Measurements from ENCODE around the gene ZNF578. TPM values are rescaled to one million over a fixed set of nuclear protein-coding genes. Genes with fewer than 3 reads are reported as not detected.

The ZNF578 gene
- total and polyA plus RNA-seq, 2 of the 4 experiments (the other 2 are of a cell fraction): 1.4 to 4.1 TPM

GRCh38 chr19:52473655-52474350 lies 20.4 kb downstream of the ZNF578 start:
- in situ Hi-C loops (cut with MboI; ENCODE audit: low sequenced_read_pairs): no loop called here
- DNase-seq (no peak), ATAC-seq (ENCODE audit: low read depth) (no peak)
- H2BK120ac ChIP-seq (ENCODE audit: low read depth, low read length): no peak overlapping the region
- intact Hi-C loops (cut with micrococcal nuclease): no loop called here
- no CpG with 5 or more reads among the region's 3 CpGs for WGBS, 2 experiments (ENCODE audit: extremely low coverage in 2 of 2, insufficient read length in 1 of 2)
- H3K4me3 ChIP-seq (ENCODE audit: insufficient read depth, low read depth, low read length): no peak overlapping the region
- dilution Hi-C loops (cut with HindIII; ENCODE audit: low sequenced_read_pairs, unreplicated experiment): no loop called here
- H2BK5ac ChIP-seq (ENCODE audit: low read depth, low read length, poor library complexity, severe bottlenecking): no peak overlapping the region
- H3K27ac ChIP-seq (ENCODE audit: insufficient read depth, low read length): no peak overlapping the region
- no peak overlapping the region for H3K4me2 ChIP-seq (ENCODE audit: low read depth, low read length)
- POLR2A ChIA-PET (ENCODE audit: unreplicated experiment): no interaction called here
- no peak overlapping the region for H2AFZ ChIP-seq (replicated peaks; ENCODE audit: low read length, poor library complexity)
- no peak overlapping the region for H3K18ac ChIP-seq (ENCODE audit: low read depth, low read length)
- no peaks in the 10 kb centered on the region for H3K36me3 ChIP-seq (ENCODE audit: control insufficient read depth, insufficient read depth, low read length)
- peaks cover 76% of the 10 kb centered on the region for H3K9me3 ChIP-seq (ENCODE audit: control insufficient read depth, insufficient read depth, low read length)
- H3K56ac ChIP-seq (ENCODE audit: extremely low read depth, insufficient read depth, low read length): no peak overlapping the region
- H3K79me1 ChIP-seq (ENCODE audit: low read depth in 1 of 2, low read length in 2 of 2): no peaks in the 10 kb centered on the region
- H2BK20ac ChIP-seq (ENCODE audit: low read depth, low read length): no peak overlapping the region
- no peak overlapping the region for H4K8ac ChIP-seq (ENCODE audit: low read depth in 2 of 2, low read length in 2 of 2)
- H2AK5ac ChIP-seq (ENCODE audit: low read depth, low read length): no peak overlapping the region
- no peak overlapping the region for H3K23ac ChIP-seq (ENCODE audit: low read depth, low read length)
- H4K91ac ChIP-seq (ENCODE audit: insufficient read depth, low read depth, low read length): no peak overlapping the region
- H4K5ac ChIP-seq (ENCODE audit: low read depth, low read length): no peak overlapping the region
- H3K4me1 ChIP-seq (ENCODE audit: control insufficient read depth, insufficient read depth, low read length): no peaks in the 10 kb centered on the region
- TF ChIP-seq BHLHE40 (IDR thresholded peaks at IDR 0.05; ENCODE audit: low read depth, low read length): no peak
- TF ChIP-seq MAZ (IDR thresholded peaks at IDR 0.05; ENCODE audit: borderline replicate concordance, low read depth, low read length): no peak
- no peak for TF ChIP-seq RAD21 (IDR thresholded peaks at IDR 0.05; ENCODE audit: low read length)
- no peak for TF ChIP-seq SMC3 (IDR thresholded peaks at IDR 0.05; ENCODE audit: low read depth, low read length)
- TF ChIP-seq NFE2L2 (IDR thresholded peaks at IDR 0.05; ENCODE audit: low read depth, low read length): no peak
- no peak for TF ChIP-seq MAFK (IDR thresholded peaks at IDR 0.05; ENCODE audit: low read depth, low read length)
- TF ChIP-seq RCOR1 (IDR thresholded peaks at IDR 0.05; ENCODE audit: insufficient replicate concordance, low read length): no peak
- TF ChIP-seq USF2 (IDR thresholded peaks at IDR 0.05; ENCODE audit: low read depth, low read length): no peak
- TF ChIP-seq POLR2A (IDR thresholded peaks at IDR 0.05; ENCODE audit: low read depth, low read length): no peak
- no peak for TF ChIP-seq CTCF (conservative IDR thresholded peaks at IDR 0.05; ENCODE audit: low read depth, low read length)
- TF ChIP-seq CHD1 (IDR thresholded peaks at IDR 0.05; ENCODE audit: low read depth, low read length): no peak
- no peak for TF ChIP-seq RFX5 (IDR thresholded peaks at IDR 0.05; ENCODE audit: low read depth, low read length)
- no peak for TF ChIP-seq FOS (IDR thresholded peaks at IDR 0.05; ENCODE audit: low read depth, low read length)
- no peak for TF ChIP-seq MXI1 (IDR thresholded peaks at IDR 0.05; ENCODE audit: borderline replicate concordance, low read depth, low read length)
- no peak overlapping the region for H2AK9ac ChIP-seq (replicated peaks; ENCODE audit: low read depth, low read length, poor library complexity)
- H3K9me1 ChIP-seq (ENCODE audit: insufficient read depth, low read length): no peaks in the 10 kb centered on the region
- no peaks in the 10 kb centered on the region for H4K20me1 ChIP-seq (ENCODE audit: insufficient read depth, low read length)
- no peaks in the 10 kb centered on the region for H3K27me3 ChIP-seq (ENCODE audit: control insufficient read depth, insufficient read depth, low read length)
- CTCF ChIA-PET: no interaction called here
- no peak overlapping the region for H2BK15ac ChIP-seq (ENCODE audit: low read depth, low read length)
- no TSS peak for BruUV-seq (replicated peaks)
- H3K4ac ChIP-seq (ENCODE audit: low read depth, low read length): no peak overlapping the region
- H3K14ac ChIP-seq (replicated peaks; ENCODE audit: low read depth, low read length): no peak overlapping the region
- no peak overlapping the region for H3K9ac ChIP-seq (ENCODE audit: low read depth, low read length)
